ENCODE results near the gene FAM72C. TPM values are rescaled to one million over a fixed set of nuclear protein-coding genes. Genes with fewer than 3 reads are reported as not detected.
"Not testable (repeated sequence)": the region's sequence is repeated elsewhere in the genome, so short reads cannot be mapped to it uniquely, and the experiment has no call there.

The FAM72C gene
- polyA plus RNA-seq, 3 donors, result 0.28 to 0.33 (median 0.31) TPM

DNA sequence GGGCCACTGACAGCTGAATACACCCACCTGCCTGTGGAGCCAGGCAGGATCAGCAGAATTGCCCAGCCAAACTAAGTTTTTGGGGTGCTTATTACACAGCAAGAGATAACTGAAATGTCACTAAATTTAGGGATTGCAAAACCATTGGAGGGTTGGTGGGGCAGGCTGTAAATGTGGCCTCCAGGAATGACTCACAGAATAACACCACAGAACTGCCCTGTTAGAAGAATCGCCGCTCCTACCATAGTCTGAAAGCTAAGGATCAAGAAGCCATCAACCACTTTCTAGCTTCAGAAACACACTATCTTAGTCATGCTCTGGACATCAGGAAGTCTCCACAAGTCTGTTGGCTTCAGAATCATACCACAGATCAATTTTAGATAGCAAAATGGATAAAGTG lies 24.0 kb downstream of the FAM72C start:
- H3K4me1 ChIP-seq (ENCODE audit: control insufficient read depth in 1 of 2, insufficient read depth in 2 of 2, low read length in 2 of 2); H3K9ac ChIP-seq (ENCODE audit: insufficient read depth, low read length, poor library complexity, severe bottlenecking); H3K9me3 Mint-ChIP-seq; H3K36me3 Mint-ChIP-seq; H3K27me3 ChIP-seq (ENCODE audit: control insufficient read depth in 2 of 2, insufficient read depth in 2 of 2, low read length in 2 of 2); H3K27ac Mint-ChIP-seq; intact Hi-C loops (cut with micrococcal nuclease); H3K4me1 Mint-ChIP-seq; H3K4me3 ChIP-seq (replicated peaks in 1 of 3; ENCODE audit: low read depth in 2 of 3, low read length in 3 of 3); H3K36me3 ChIP-seq (replicated peaks in 1 of 2; ENCODE audit: control insufficient read depth in 1 of 2, insufficient read depth in 2 of 2, low read length in 2 of 2); H3K27ac ChIP-seq (ENCODE audit: low read depth in 1 of 2, low read length in 2 of 2); H3K9me3 ChIP-seq (replicated peaks in 1 of 2; ENCODE audit: control insufficient read depth in 1 of 2, insufficient read depth in 1 of 2, low read length in 2 of 2); H4K20me1 ChIP-seq (ENCODE audit: insufficient read depth, low read length); H3K4me3 Mint-ChIP-seq; H3K79me2 ChIP-seq (ENCODE audit: insufficient read depth, low read length); H3K27me3 Mint-ChIP-seq (ENCODE audit: low read depth in 3 of 3); DNase-seq; H2AFZ ChIP-seq (ENCODE audit: insufficient read depth, low read depth, low read length, poor library complexity, severe bottlenecking); H3K4me2 ChIP-seq (replicated peaks; ENCODE audit: extremely low read depth, low read length, poor library complexity, severe bottlenecking): not testable (repeated sequence)
- WGBS (ENCODE audit: insufficient coverage), result no CpG with 5 or more reads among the region's 2 CpGs

DNA sequence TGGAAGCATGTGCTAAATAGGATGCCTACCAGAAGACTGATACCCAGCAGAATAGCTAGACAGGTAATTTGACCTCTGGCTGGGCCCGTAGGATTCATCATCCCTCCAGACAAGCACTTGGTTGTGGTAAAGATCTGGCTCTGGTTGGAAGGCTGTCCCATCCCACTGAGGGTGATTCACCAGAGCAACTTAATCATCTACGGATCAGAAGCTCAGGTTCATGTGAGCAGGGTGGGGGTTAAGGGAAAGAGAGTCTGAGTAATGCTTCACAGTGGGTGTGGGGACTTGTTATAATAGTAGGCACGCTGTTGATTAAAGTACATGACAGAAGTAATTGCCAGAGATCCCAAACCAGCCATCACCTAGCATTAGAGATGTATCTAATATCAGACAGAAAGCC lies 26.5 kb downstream of the FAM72C start:
- H3K4me2 ChIP-seq (replicated peaks; ENCODE audit: extremely low read depth, low read length, poor library complexity, severe bottlenecking); H3K27ac Mint-ChIP-seq; H4K20me1 ChIP-seq (ENCODE audit: insufficient read depth, low read length); H3K4me3 Mint-ChIP-seq; H3K79me2 ChIP-seq (ENCODE audit: insufficient read depth, low read length); intact Hi-C loops (cut with micrococcal nuclease); H3K27me3 Mint-ChIP-seq (ENCODE audit: low read depth in 3 of 3); H3K4me3 ChIP-seq (replicated peaks in 1 of 3; ENCODE audit: low read depth in 2 of 3, low read length in 3 of 3); H3K27ac ChIP-seq (ENCODE audit: low read depth in 1 of 2, low read length in 2 of 2); H2AFZ ChIP-seq (ENCODE audit: insufficient read depth, low read depth, low read length, poor library complexity, severe bottlenecking); H3K9me3 ChIP-seq (replicated peaks in 1 of 2; ENCODE audit: control insufficient read depth in 1 of 2, insufficient read depth in 1 of 2, low read length in 2 of 2); H3K4me1 ChIP-seq (ENCODE audit: control insufficient read depth in 1 of 2, insufficient read depth in 2 of 2, low read length in 2 of 2); H3K4me1 Mint-ChIP-seq; DNase-seq; H3K9ac ChIP-seq (ENCODE audit: insufficient read depth, low read length, poor library complexity, severe bottlenecking); H3K27me3 ChIP-seq (ENCODE audit: control insufficient read depth in 2 of 2, insufficient read depth in 2 of 2, low read length in 2 of 2); H3K36me3 Mint-ChIP-seq; H3K36me3 ChIP-seq (replicated peaks in 1 of 2; ENCODE audit: control insufficient read depth in 1 of 2, insufficient read depth in 2 of 2, low read length in 2 of 2); H3K9me3 Mint-ChIP-seq: not testable (repeated sequence)
- whole genome bisulfite sequencing (ENCODE audit: insufficient coverage), result no CpG with 5 or more reads among the region's 3 CpGs

DNA sequence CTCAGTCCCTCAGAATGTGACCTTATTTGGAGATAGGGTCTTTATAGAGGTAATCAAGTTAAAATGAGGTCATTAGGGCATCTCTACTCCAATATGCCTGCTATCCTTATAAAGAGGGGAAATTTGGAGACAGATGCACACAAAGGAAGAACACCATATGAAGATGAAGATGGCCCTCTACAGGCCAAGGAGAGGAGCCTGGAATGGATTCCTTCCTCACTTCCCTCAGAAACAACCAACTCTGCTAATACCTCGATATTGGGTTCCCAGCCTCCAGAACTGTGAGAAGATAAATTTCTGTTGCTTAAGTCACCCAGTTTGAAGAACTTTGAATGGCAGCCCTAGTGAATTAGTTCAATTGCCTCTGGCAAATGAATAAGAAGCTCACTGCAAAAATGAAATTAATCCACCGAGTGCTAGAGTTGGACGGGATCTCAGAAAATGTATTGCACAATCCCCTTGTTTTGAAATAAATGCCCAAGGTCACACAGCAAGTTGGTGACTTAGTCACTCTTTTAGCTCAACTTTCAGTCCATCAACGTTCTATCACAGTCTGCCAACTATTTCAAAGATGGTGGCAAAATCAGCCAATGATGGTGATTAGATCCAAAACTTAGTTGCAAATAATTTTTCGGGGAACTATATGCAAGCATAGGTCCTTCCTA lies 27.1 kb downstream of the FAM72C start:
- H3K4me2 ChIP-seq (replicated peaks; ENCODE audit: extremely low read depth, low read length, poor library complexity, severe bottlenecking); intact Hi-C loops (cut with micrococcal nuclease); DNase-seq; H3K4me1 Mint-ChIP-seq; H2AFZ ChIP-seq (ENCODE audit: insufficient read depth, low read depth, low read length, poor library complexity, severe bottlenecking); H3K9ac ChIP-seq (ENCODE audit: insufficient read depth, low read length, poor library complexity, severe bottlenecking); H3K27me3 Mint-ChIP-seq (ENCODE audit: low read depth in 3 of 3); H3K4me1 ChIP-seq (ENCODE audit: control insufficient read depth in 1 of 2, insufficient read depth in 2 of 2, low read length in 2 of 2); H3K27me3 ChIP-seq (ENCODE audit: control insufficient read depth in 2 of 2, insufficient read depth in 2 of 2, low read length in 2 of 2); H3K27ac Mint-ChIP-seq; H3K36me3 ChIP-seq (replicated peaks in 1 of 2; ENCODE audit: control insufficient read depth in 1 of 2, insufficient read depth in 2 of 2, low read length in 2 of 2); H4K20me1 ChIP-seq (ENCODE audit: insufficient read depth, low read length); H3K9me3 ChIP-seq (replicated peaks in 1 of 2; ENCODE audit: control insufficient read depth in 1 of 2, insufficient read depth in 1 of 2, low read length in 2 of 2); H3K79me2 ChIP-seq (ENCODE audit: insufficient read depth, low read length); H3K36me3 Mint-ChIP-seq; H3K27ac ChIP-seq (ENCODE audit: low read depth in 1 of 2, low read length in 2 of 2); H3K4me3 ChIP-seq (replicated peaks in 1 of 3; ENCODE audit: low read depth in 2 of 3, low read length in 3 of 3); H3K9me3 Mint-ChIP-seq; H3K4me3 Mint-ChIP-seq: not testable (repeated sequence)
- no CpG with 5 or more reads among the region's 5 CpGs for WGBS (ENCODE audit: insufficient coverage)

DNA sequence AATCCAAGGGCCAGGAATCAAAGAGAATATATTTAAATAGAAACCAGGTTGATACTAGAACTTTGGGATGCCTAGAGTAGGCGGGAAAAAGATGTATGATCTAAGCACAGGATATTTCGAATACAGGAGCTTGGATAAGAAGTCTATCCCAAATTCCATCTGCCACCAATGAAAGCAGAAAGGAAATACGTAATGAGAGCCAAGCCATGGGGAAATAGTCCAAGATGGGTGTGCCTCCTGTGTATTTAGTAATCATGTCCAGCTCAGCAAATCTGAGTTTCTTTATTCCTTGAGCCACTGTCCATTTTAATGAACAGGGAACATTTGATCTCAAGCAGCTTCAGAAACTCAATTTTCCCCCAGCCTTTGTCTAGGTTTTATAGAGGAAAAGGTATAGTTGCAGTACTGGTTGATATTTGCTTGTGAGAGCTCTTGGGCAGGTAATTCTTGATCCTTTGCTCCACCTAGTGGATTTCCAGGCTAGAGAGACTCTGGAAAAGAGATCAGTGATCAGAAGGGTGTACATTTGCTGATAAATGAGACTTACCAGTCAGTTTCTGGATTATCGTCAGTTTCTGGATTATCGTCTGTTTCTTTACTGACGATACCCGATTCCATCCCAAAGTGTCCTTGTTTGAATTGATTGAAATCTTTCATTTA lies 28.3 kb downstream of the FAM72C start:
- H3K27ac ChIP-seq (ENCODE audit: low read depth in 1 of 2, low read length in 2 of 2); H3K4me3 Mint-ChIP-seq; H3K4me2 ChIP-seq (replicated peaks; ENCODE audit: extremely low read depth, low read length, poor library complexity, severe bottlenecking); H3K36me3 Mint-ChIP-seq; H3K9ac ChIP-seq (ENCODE audit: insufficient read depth, low read length, poor library complexity, severe bottlenecking); H3K4me3 ChIP-seq (replicated peaks in 1 of 3; ENCODE audit: low read depth in 2 of 3, low read length in 3 of 3); H4K20me1 ChIP-seq (ENCODE audit: insufficient read depth, low read length); H3K27me3 Mint-ChIP-seq (ENCODE audit: low read depth in 3 of 3); H3K9me3 ChIP-seq (replicated peaks in 1 of 2; ENCODE audit: control insufficient read depth in 1 of 2, insufficient read depth in 1 of 2, low read length in 2 of 2); H3K79me2 ChIP-seq (ENCODE audit: insufficient read depth, low read length); H3K9me3 Mint-ChIP-seq; intact Hi-C loops (cut with micrococcal nuclease); H3K27me3 ChIP-seq (ENCODE audit: control insufficient read depth in 2 of 2, insufficient read depth in 2 of 2, low read length in 2 of 2); H3K4me1 ChIP-seq (ENCODE audit: control insufficient read depth in 1 of 2, insufficient read depth in 2 of 2, low read length in 2 of 2); H2AFZ ChIP-seq (ENCODE audit: insufficient read depth, low read depth, low read length, poor library complexity, severe bottlenecking); H3K27ac Mint-ChIP-seq; H3K4me1 Mint-ChIP-seq; H3K36me3 ChIP-seq (replicated peaks in 1 of 2; ENCODE audit: control insufficient read depth in 1 of 2, insufficient read depth in 2 of 2, low read length in 2 of 2); DNase-seq: not testable (repeated sequence)
- no CpG with 5 or more reads among the region's 7 CpGs for WGBS (ENCODE audit: insufficient coverage)

All from CD14-positive monocyte (primary cell).